ENCODE data around the gene NLN.

- TF ChIP-seq POLR2A (IDR thresholded peaks at IDR 0.05): no peak
- TF ChIP-seq, protein P1, sequence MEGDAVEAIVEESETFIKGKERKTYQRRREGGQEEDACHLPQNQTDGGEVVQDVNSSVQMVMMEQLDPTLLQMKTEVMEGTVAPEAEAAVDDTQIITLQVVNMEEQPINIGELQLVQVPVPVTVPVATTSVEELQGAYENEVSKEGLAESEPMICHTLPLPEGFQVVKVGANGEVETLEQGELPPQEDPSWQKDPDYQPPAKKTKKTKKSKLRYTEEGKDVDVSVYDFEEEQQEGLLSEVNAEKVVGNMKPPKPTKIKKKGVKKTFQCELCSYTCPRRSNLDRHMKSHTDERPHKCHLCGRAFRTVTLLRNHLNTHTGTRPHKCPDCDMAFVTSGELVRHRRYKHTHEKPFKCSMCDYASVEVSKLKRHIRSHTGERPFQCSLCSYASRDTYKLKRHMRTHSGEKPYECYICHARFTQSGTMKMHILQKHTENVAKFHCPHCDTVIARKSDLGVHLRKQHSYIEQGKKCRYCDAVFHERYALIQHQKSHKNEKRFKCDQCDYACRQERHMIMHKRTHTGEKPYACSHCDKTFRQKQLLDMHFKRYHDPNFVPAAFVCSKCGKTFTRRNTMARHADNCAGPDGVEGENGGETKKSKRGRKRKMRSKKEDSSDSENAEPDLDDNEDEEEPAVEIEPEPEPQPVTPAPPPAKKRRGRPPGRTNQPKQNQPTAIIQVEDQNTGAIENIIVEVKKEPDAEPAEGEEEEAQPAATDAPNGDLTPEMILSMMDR (IDR thresholded peaks at IDR 0.05): no peak
These were observed 78.8 kb downstream of the NLN start for GRCh38 chr5:65800775-65801174.

Data from thyroid gland (tissue), 4 donors.